ENCODE data around the gene MAP3K6.

DNA sequence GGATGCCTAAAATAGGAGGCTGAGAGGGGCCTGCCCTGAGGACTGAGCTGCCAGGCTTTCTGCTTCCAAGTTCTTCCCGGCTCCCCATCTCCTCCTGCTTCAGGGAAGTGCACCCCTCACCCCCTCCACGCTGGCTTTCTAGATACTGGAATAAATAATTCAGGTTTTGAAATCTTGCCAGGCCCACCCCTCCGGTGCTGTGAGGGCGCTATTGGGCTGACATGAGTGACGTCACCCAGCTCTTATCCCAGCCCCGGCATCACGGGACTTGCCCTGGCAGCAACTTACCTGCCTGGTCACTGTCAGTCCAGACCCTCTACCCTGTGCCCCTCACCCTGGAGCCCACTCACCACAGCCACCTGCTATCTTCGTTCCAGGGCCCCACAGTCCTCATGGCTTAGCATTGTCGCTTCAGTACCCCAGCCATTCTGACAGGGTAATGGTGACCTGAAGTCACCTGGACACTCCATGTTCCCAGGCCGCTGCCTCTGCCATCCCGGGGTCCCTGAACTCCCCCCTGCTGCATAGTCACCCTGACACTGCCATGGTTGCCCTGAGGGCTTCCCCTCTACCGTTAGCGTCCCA lies 24.8 kb upstream of the MAP3K6 start:
- TF ChIP-seq, protein P1, sequence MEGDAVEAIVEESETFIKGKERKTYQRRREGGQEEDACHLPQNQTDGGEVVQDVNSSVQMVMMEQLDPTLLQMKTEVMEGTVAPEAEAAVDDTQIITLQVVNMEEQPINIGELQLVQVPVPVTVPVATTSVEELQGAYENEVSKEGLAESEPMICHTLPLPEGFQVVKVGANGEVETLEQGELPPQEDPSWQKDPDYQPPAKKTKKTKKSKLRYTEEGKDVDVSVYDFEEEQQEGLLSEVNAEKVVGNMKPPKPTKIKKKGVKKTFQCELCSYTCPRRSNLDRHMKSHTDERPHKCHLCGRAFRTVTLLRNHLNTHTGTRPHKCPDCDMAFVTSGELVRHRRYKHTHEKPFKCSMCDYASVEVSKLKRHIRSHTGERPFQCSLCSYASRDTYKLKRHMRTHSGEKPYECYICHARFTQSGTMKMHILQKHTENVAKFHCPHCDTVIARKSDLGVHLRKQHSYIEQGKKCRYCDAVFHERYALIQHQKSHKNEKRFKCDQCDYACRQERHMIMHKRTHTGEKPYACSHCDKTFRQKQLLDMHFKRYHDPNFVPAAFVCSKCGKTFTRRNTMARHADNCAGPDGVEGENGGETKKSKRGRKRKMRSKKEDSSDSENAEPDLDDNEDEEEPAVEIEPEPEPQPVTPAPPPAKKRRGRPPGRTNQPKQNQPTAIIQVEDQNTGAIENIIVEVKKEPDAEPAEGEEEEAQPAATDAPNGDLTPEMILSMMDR (IDR thresholded peaks at IDR 0.05): no peak
- TF ChIP-seq POLR2A (IDR thresholded peaks at IDR 0.05): no peak
